ENCODE results near the gene SCLT1. TPM values are rescaled to one million over a fixed set of nuclear protein-coding genes. Genes with fewer than 3 reads are reported as not detected.

SCLT1 gene
- polyA plus RNA-seq, 1 donor (not counting 4 experiments of a cell fraction or from before 2014, with no cell fraction given): 5.8 TPM

- DNase-seq (ENCODE audit: low read depth, low spot score) (no peak), FAIRE-seq (no peak)
- no peak overlapping the region for H3K4me2 ChIP-seq (ENCODE audit: control insufficient read depth, extremely low read depth, insufficient read depth, low read depth, low read length)
- H3K9ac ChIP-seq (ENCODE audit: control insufficient read depth, extremely low read depth, insufficient read depth, low read length): no peak overlapping the region
- peaks cover 4% of the 10 kb centered on the region for H3K4me1 ChIP-seq (ENCODE audit: control insufficient read depth, extremely low read depth, insufficient read depth, low read length)
- no peak for TF ChIP-seq EZH2 (IDR thresholded peaks at IDR 0.05; ENCODE audit: low read length)
- no peak for TF ChIP-seq CTCF (optimal IDR thresholded peaks at IDR 0.05 in 1 of 3, IDR thresholded peaks at IDR 0.05 in 1 of 3, conservative IDR thresholded peaks at IDR 0.05 in 1 of 3; ENCODE audit: extremely low read depth in 1 of 3, insufficient read depth in 2 of 3, low read length in 3 of 3)
- no peaks in the 10 kb centered on the region for H3K36me3 ChIP-seq (ENCODE audit: control insufficient read depth in 2 of 2, extremely low read depth in 1 of 2, insufficient read depth in 2 of 2, low read length in 2 of 2)
- no peaks in the 10 kb centered on the region for H3K9me3 ChIP-seq (ENCODE audit: control insufficient read depth, low read depth, low read length)
- no peaks in the 10 kb centered on the region for H3K79me2 ChIP-seq (ENCODE audit: control insufficient read depth, insufficient read depth, low read length)
- H3K27me3 ChIP-seq (ENCODE audit: control insufficient read depth, extremely low read depth, insufficient read depth, low read length): no peaks in the 10 kb centered on the region
- H3K9me1 ChIP-seq (ENCODE audit: control insufficient read depth, extremely low read depth, insufficient read depth, low read length): no peaks in the 10 kb centered on the region
- no peaks in the 10 kb centered on the region for H4K20me1 ChIP-seq (ENCODE audit: control insufficient read depth, extremely low read depth, insufficient read depth, low read length)
- no peak overlapping the region for H3K4me3 ChIP-seq (ENCODE audit: control insufficient read depth in 2 of 3, extremely low read depth in 1 of 3, insufficient read depth in 2 of 3, low read depth in 1 of 3, low read length in 3 of 3)
- no peak overlapping the region for H3K27ac ChIP-seq (ENCODE audit: control insufficient read depth, insufficient read depth, low read length)
- no peak overlapping the region for H2AFZ ChIP-seq (ENCODE audit: control insufficient read depth, low read length)
- dilution Hi-C loops (cut with MboI; ENCODE audit: extremely low pct_ligation_motif_present, low sequenced_read_pairs): no loop called here
These were observed 114.4 kb downstream of the SCLT1 start for GRCh38 chr4:128978985-128979384.

GRCh38 chr4:128974136-128974581 is 119.2 kb downstream of the SCLT1 start:
- H3K36me3 ChIP-seq (ENCODE audit: control insufficient read depth in 2 of 2, extremely low read depth in 1 of 2, insufficient read depth in 2 of 2, low read length in 2 of 2): no peaks in the 10 kb centered on the region
- DNase-seq (ENCODE audit: low read depth, low spot score) (no peak), FAIRE-seq (no peak)
- no peak overlapping the region for H3K9ac ChIP-seq (ENCODE audit: control insufficient read depth, extremely low read depth, insufficient read depth, low read length)
- H3K9me3 ChIP-seq (ENCODE audit: control insufficient read depth, low read depth, low read length): no peaks in the 10 kb centered on the region
- H2AFZ ChIP-seq (ENCODE audit: control insufficient read depth, low read length): no peak overlapping the region
- H3K79me2 ChIP-seq (ENCODE audit: control insufficient read depth, insufficient read depth, low read length): no peaks in the 10 kb centered on the region
- no peaks in the 10 kb centered on the region for H3K9me1 ChIP-seq (ENCODE audit: control insufficient read depth, extremely low read depth, insufficient read depth, low read length)
- H3K4me3 ChIP-seq (ENCODE audit: control insufficient read depth in 2 of 3, extremely low read depth in 1 of 3, insufficient read depth in 2 of 3, low read depth in 1 of 3, low read length in 3 of 3): no peak overlapping the region
- H3K27me3 ChIP-seq (ENCODE audit: control insufficient read depth, extremely low read depth, insufficient read depth, low read length): no peaks in the 10 kb centered on the region
- no peaks in the 10 kb centered on the region for H4K20me1 ChIP-seq (ENCODE audit: control insufficient read depth, extremely low read depth, insufficient read depth, low read length)
- no peak overlapping the region for H3K27ac ChIP-seq (ENCODE audit: control insufficient read depth, insufficient read depth, low read length)
- no peaks in the 10 kb centered on the region for H3K4me1 ChIP-seq (ENCODE audit: control insufficient read depth, extremely low read depth, insufficient read depth, low read length)
- TF ChIP-seq EZH2 (IDR thresholded peaks at IDR 0.05; ENCODE audit: low read length) (no peak), CTCF (optimal IDR thresholded peaks at IDR 0.05 in 1 of 3, IDR thresholded peaks at IDR 0.05 in 1 of 3, conservative IDR thresholded peaks at IDR 0.05 in 1 of 3; ENCODE audit: extremely low read depth in 1 of 3, insufficient read depth in 2 of 3, low read length in 3 of 3) (no peak)
- no peak overlapping the region for H3K4me2 ChIP-seq (ENCODE audit: control insufficient read depth, extremely low read depth, insufficient read depth, low read depth, low read length)
- dilution Hi-C loops (cut with MboI; ENCODE audit: extremely low pct_ligation_motif_present, low sequenced_read_pairs): no loop called here

Data from keratinocyte (primary cell).